HCT116 (cell line): ENCODE data around the gene HTR3B. TPM values are rescaled to one million over a fixed set of nuclear protein-coding genes. Genes with fewer than 3 reads are reported as not detected.

ENCODE experiments used
- ATAC-seq: fragments of 200-7000 bp; cut with Tn5 transposase; 2 replicates; pipeline ENCODE4 v1.9.1; 2020; ENCODE audit warnings: mild to moderate bottlenecking, moderate library complexity
- BruUV-seq: library from RNA; stranded (reverse); fragments of 400-500 nt; replicated peaks from 2 replicates; lab custom pipeline; 2021; lab: Mats Ljungman, UMichigan
- CTCF ChIA-PET: fragments of 300-600 bp; sonication (Branson Sonifier 250); formaldehyde crosslinking; loops from one replicate; lab custom pipeline; 2021; ENCODE audit warnings: antibody characterized with exemption; lab: Charles Lee
- POLR2A ChIA-PET: fragments of 300-600, 350-600 bp; sonication (Branson Sonifier 250); formaldehyde crosslinking; loops from one replicate; lab custom pipeline; 2021; ENCODE audit warnings: antibody characterized with exemption; lab: Charles Lee
- RAD21 ChIA-PET, 2 experiments: fragments of 300-600 bp; sonication (Branson Sonifier 250); formaldehyde crosslinking; loops; one replicate each; lab custom pipeline; 2023; ENCODE audit warnings: low total read pairs in 2 of 2; ENCODE audit not compliant: uncharacterized antibody in 2 of 2, unreplicated experiment in 2 of 2, low non-redundant PET in 1 of 2; lab: Charles Lee
- DNase-seq: peaks from one replicate; pipeline ENCODE4 v3.0.0-alpha.2; 2010; ENCODE audit warnings: low read depth, low spot score
- H2AFZ ChIP-seq: fragments of 200-600 bp; shearing (Covaris generic), sonication (generic); 2 replicates; pipeline ENCODE4 v1.6.1; 2017; ENCODE audit warnings: low read depth, mixed run types, mixed read lengths, antibody characterized with exemption, low read length; ENCODE audit not compliant: poor library complexity, severe bottlenecking
- H3K27ac ChIP-seq: 2 replicates; pipeline ENCODE4 v1.5.1; 2012; ENCODE audit warnings: low read depth, low read length
- H3K27me3 ChIP-seq: fragments of 200-600 bp; sonication (generic); 2 replicates; pipeline ENCODE4 v1.6.1; 2016; ENCODE audit warnings: mixed run types, low read length, mixed read lengths; ENCODE audit not compliant: insufficient read depth
- H3K36me3 ChIP-seq, 2 experiments: fragments of 200-500 bp in 1 of 2; fragments of 200-600 bp in 1 of 2; sonication (Bioruptor generic) in 1 of 2; sonication (generic) in 1 of 2; 2 replicates each; pipeline versions ENCODE4 v1.5.1 to v1.6.1; 2014 to 2016; ENCODE audit warnings: low read length in 2 of 2, inconsistent platforms in 1 of 2, mixed read lengths in 1 of 2, mixed run types in 1 of 2; ENCODE audit not compliant: insufficient read depth in 2 of 2, control insufficient read depth in 1 of 2
- H3K4me1 ChIP-seq, 2 experiments: fragments of 200-600 bp in 1 of 2; sonication (generic) in 1 of 2; 2 replicates each; pipeline versions ENCODE4 v1.5.1 to v1.6.1; 2012 to 2017; ENCODE audit warnings: low read length in 2 of 2, inconsistent platforms in 1 of 2, mild to moderate bottlenecking in 1 of 2, mixed read lengths in 1 of 2, mixed run types in 1 of 2, moderate library complexity in 1 of 2; ENCODE audit not compliant: insufficient read depth in 2 of 2, control insufficient read depth in 1 of 2
- H3K4me2 ChIP-seq: fragments of 200-600 bp; sonication (generic); 2 replicates; pipeline ENCODE4 v1.6.1; 2017; ENCODE audit warnings: mixed run types, low read length, mixed read lengths
- H3K4me3 ChIP-seq, 2 experiments: fragments of 200-600 bp in 1 of 2; sonication (generic) in 1 of 2; replicated peaks in 1 of 2; 2 replicates each; pipeline ENCODE4 v1.5.1; 2011 to 2016; ENCODE audit warnings: low read length in 2 of 2, control low read depth in 1 of 2, low read depth in 1 of 2, mild to moderate bottlenecking in 1 of 2, mixed read lengths in 1 of 2, mixed run types in 1 of 2
- H3K79me2 ChIP-seq: fragments of 200-600 bp; sonication (generic); 2 replicates; pipeline ENCODE4 v1.6.1; 2017; ENCODE audit warnings: mild to moderate bottlenecking, mixed run types, low read length, moderate library complexity, mixed read lengths; ENCODE audit not compliant: insufficient read depth
- H3K9ac ChIP-seq: fragments of 200-600 bp; sonication (generic); 2 replicates; pipeline ENCODE4 v1.6.1; 2016; ENCODE audit warnings: low read length, mixed read lengths
- H3K9me2 ChIP-seq: fragments of 200-600 bp; sonication (generic), shearing (Covaris generic); 2 replicates; pipeline ENCODE4 v1.6.1; 2017; ENCODE audit warnings: mixed run types, mild to moderate bottlenecking, moderate library complexity; ENCODE audit not compliant: insufficient read depth
- H3K9me3 ChIP-seq, 2 experiments: fragments of 200-500 bp in 1 of 2; fragments of 200-600 bp in 1 of 2; sonication (Bioruptor generic) in 1 of 2; sonication (generic) in 1 of 2; 2 replicates each; pipeline ENCODE4 v1.6.1; 2014 to 2017; ENCODE audit warnings: low read length in 2 of 2, mixed read lengths in 2 of 2, inconsistent platforms in 1 of 2, low read depth in 1 of 2, mild to moderate bottlenecking in 1 of 2, mixed run types in 1 of 2, moderate library complexity in 1 of 2; ENCODE audit not compliant: control insufficient read depth in 1 of 2, insufficient read depth in 1 of 2
- H4K20me1 ChIP-seq: fragments of 200-600 bp; sonication (generic), shearing (Covaris generic); 2 replicates; pipeline ENCODE4 v1.6.1; 2017; ENCODE audit warnings: mixed run types, mild to moderate bottlenecking, moderate library complexity; ENCODE audit not compliant: insufficient read depth
- CBX3 ChIP-seq: IDR thresholded peaks from 2 replicates; pipeline ENCODE4 v1.6.1; 2012; ENCODE audit warnings: low read depth
- EGR1 ChIP-seq: IDR thresholded peaks from 2 replicates; pipeline ENCODE4 v1.6.1; 2012; ENCODE audit warnings: low read depth
- ELF1 ChIP-seq: IDR thresholded peaks from 2 replicates; pipeline ENCODE4 v1.6.1; 2012; ENCODE audit warnings: low read depth, borderline replicate concordance
- EZH2 ChIP-seq: fragments of 200-600 bp; sonication (generic); IDR thresholded peaks from 2 replicates; pipeline ENCODE4 v1.6.1; 2017; ENCODE audit warnings: antibody characterized with exemption, mixed run types
- EZH2phosphoT487 ChIP-seq: fragments of 200-600 bp; IDR thresholded peaks from 2 replicates; pipeline ENCODE4 v1.6.1; 2018; ENCODE audit warnings: antibody characterized with exemption, borderline replicate concordance
- FOSL1 ChIP-seq: IDR thresholded peaks from 2 replicates; pipeline ENCODE4 v1.6.1; 2012; ENCODE audit warnings: low read depth
- JUND ChIP-seq: IDR thresholded peaks from 2 replicates; pipeline ENCODE4 v1.6.1; 2012
- MAX ChIP-seq: IDR thresholded peaks from 2 replicates; pipeline ENCODE4 v1.6.1; 2012
- POLR2A ChIP-seq: IDR thresholded peaks from 2 replicates; pipeline ENCODE4 v1.7.0; 2011; ENCODE audit warnings: borderline replicate concordance; ENCODE audit not compliant: insufficient read depth, insufficient read length; ENCODE audit errors: extremely low read depth
- RAD21 ChIP-seq: IDR thresholded peaks from 2 replicates; pipeline ENCODE4 v1.6.1; 2012; ENCODE audit warnings: low read depth, mild to moderate bottlenecking
- SP1 ChIP-seq: IDR thresholded peaks from 2 replicates; pipeline ENCODE4 v1.6.1; 2012; ENCODE audit warnings: low read depth
- SRF ChIP-seq: IDR thresholded peaks from 2 replicates; pipeline ENCODE4 v1.6.1; 2012; ENCODE audit warnings: low read depth
- YY1 ChIP-seq: IDR thresholded peaks from 2 replicates; pipeline ENCODE4 v1.6.1; 2011; ENCODE audit warnings: low read length, low read depth, moderate library complexity, mild to moderate bottlenecking; ENCODE audit not compliant: insufficient replicate concordance; ENCODE audit errors: extremely low read depth
- ZBTB33 ChIP-seq: IDR thresholded peaks from 2 replicates; pipeline ENCODE4 v1.6.1; 2011; ENCODE audit warnings: mild to moderate bottlenecking, low read length, moderate library complexity; ENCODE audit not compliant: insufficient replicate concordance; ENCODE audit errors: extremely low read depth
- intact Hi-C: fragments of 100-400 bp; cut with micrococcal nuclease; formaldehyde crosslinking; loops from 2 replicates; pipeline ENCODE4 v1.10.0; 2022
- total RNA-seq: library from RNA; stranded (reverse); gene quantifications from one replicate; pipeline ENCODE4 v1.2.1, GENCODE V29; 2021; ENCODE audit not compliant: unreplicated experiment
- TF ChIP-seq, protein P1 (sequence below): IDR thresholded peaks from 2 replicates; pipeline ENCODE4 v1.6.1; 2012

HTR3B gene
- total RNA-seq, 1 experiment from 2014 or later = not detected

- Histone ChIP-seq H4K20me1 (no peaks in the 10 kb centered on the region), H2AFZ (no peak overlapping the region), H3K9me3 (no peaks in the 10 kb centered on the region), H3K4me2 (no peak overlapping the region), H3K27me3 (peaks cover 14% of the 10 kb centered on the region), H3K79me2 (no peaks in the 10 kb centered on the region), H3K4me3 (no peak overlapping the region), H3K9me2 (no peaks in the 10 kb centered on the region), H3K4me1 (no peaks in the 10 kb centered on the region), H3K36me3 (no peaks in the 10 kb centered on the region), H3K9ac (no peak overlapping the region), H3K27ac (no peak overlapping the region)
- intact Hi-C loops = no loop called here
- TF ChIP-seq MAX (no peak), ELF1 (no peak), POLR2A (no peak), JUND (no peak), EZH2phosphoT487 (no peak), FOSL1 (no peak), EZH2 (no peak), CBX3 (no peak), SP1 (no peak), ZBTB33 (no peak), YY1 (no peak), EGR1 (no peak), SRF (no peak), RAD21 (no peak)
- TF ChIP-seq, protein P1, sequence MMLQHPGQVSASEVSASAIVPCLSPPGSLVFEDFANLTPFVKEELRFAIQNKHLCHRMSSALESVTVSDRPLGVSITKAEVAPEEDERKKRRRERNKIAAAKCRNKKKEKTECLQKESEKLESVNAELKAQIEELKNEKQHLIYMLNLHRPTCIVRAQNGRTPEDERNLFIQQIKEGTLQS = no peak
- no TSS peak for BruUV-seq
- no peak for DNase-seq
- ChIA-PET RAD21 (no interaction called here), CTCF (no interaction called here), POLR2A (no interaction called here)
- no peak for ATAC-seq
Measured at GRCh38 chr11:113947994-113948393, 43.4 kb downstream of the HTR3B start.
